ENCODE results near the gene F12.

Gene F12

DNA sequence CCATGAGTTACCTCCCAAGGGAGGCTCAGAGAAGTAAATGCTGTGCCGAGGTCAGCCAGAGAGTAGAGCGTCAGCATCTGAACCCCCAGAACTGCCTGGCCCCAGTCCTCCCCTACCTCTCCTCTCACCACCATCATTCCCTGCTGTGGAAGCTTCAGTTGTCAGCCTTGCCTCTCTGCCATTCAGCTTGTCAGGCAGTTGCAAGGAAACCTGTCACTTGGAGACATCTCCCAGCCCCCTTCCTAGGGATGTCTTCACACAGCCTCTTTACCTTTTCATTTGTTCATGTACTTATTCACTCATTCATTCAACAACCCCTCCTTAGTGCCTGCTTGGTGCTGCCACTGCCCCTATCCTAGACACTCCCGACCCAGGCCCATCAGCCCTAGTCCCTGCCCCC, 49.5 kb downstream of the F12 start:
- H3K9me3 ChIP-seq (ENCODE audit: control insufficient read depth, insufficient read depth, low read depth, low read length) = no peaks in the 10 kb centered on the region
- H3K4me3 ChIP-seq (ENCODE audit: low read depth, low read length) = no peak overlapping the region
- H3K4me1 ChIP-seq (ENCODE audit: control insufficient read depth, insufficient read depth, low read length) = 0 out of 2 replicates have a peak, but pooled peaks cover 2% of the 10 kb centered on the region
- ChIA-PET POLR2A (interaction anchor here (0.6 to 1.3 kb wide), 2 partner anchors 8 to 19 kb away, joined by 3 to 11 read pairs; partner anchors contain the start of gene LMAN2), CTCF (no interaction called here)
- TF ChIP-seq ZNF791 (tag by site-specific recombination; IDR thresholded peaks at IDR 0.05) = no peak
- TF ChIP-seq ZNF394 (tag by site-specific recombination; IDR thresholded peaks at IDR 0.05; ENCODE audit: borderline replicate concordance) = no peak
- no peak for TF ChIP-seq GLI4 (tag by site-specific recombination; IDR thresholded peaks at IDR 0.05)
- no peak for TF ChIP-seq ZSCAN16 (tag by site-specific recombination; IDR thresholded peaks at IDR 0.05)
- TF ChIP-seq ZNF510 (tag by site-specific recombination; IDR thresholded peaks at IDR 0.05; ENCODE audit: insufficient replicate concordance) = no peak
- H3K36me3 ChIP-seq (ENCODE audit: control insufficient read depth in 2 of 2, insufficient read depth in 1 of 2, low read length in 2 of 2) = no peaks in the 10 kb centered on the region
- no peak overlapping the region for H3K27ac ChIP-seq (ENCODE audit: extremely low read depth, low read depth, low read length)

DNA sequence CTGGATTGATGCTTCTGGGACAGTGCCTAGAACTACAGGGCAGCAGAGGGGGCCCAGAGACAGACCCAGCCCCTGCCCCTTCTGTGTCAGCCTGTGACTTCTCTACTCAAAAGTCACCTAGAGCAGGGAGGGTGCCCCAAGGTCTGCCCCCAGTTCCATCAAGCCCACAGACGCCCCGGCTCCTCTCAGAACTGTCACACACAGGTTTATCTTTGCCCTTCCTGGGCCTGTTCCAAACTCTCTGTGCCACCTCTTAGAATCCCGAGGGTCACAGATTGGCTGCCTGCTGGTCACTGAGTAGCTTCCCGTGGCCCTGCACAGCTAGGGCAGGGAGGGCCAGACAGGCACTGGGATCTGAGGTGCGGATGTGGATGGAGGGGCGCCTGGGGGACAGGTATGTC, 49.9 kb downstream of the F12 start:
- POLR2A ChIA-PET = no interaction called here
- H3K27ac ChIP-seq (ENCODE audit: extremely low read depth, low read depth, low read length) = no peak overlapping the region

DNA sequence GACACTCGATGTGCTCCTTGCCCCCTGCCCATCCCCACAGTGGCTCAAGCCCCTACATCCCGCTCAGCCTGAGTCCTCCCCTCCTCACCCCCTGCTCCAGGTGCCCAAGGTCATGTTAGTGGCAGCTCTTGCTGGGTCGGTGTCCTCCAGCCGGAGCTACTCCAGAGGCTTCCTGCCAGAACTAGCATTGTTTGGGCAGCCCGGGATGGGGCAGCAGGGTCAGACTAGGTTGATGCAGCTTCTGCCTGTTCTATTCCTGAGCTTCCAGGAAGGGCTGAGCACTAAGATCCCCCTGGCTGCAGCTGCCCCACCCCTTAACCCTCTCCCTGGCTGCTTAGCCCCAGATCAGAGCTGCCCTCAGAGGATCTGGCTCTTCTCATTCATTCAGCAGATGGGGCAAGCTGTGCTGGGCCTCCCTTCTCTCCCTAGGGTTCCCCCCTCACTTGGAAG, 51.0 kb downstream of the F12 start:
- ChIA-PET POLR2A (no interaction called here), CTCF (interaction anchor here (0.8 to 1.4 kb wide), 3 partner anchors 9 to 20 kb away, joined by 3 to 4 read pairs (median 3); no protein-coding TSS in a partner anchor)
- Histone ChIP-seq H3K9me3 (ENCODE audit: control insufficient read depth, insufficient read depth, low read depth, low read length) (no peaks in the 10 kb centered on the region), H3K36me3 (ENCODE audit: control insufficient read depth in 2 of 2, insufficient read depth in 1 of 2, low read length in 2 of 2) (no peaks in the 10 kb centered on the region), H3K4me3 (ENCODE audit: low read depth, low read length) (no peak overlapping the region), H3K27ac (ENCODE audit: extremely low read depth, low read depth, low read length) (no peak overlapping the region), H3K4me1 (ENCODE audit: control insufficient read depth, insufficient read depth, low read length) (0 out of 2 replicates have a peak, but pooled peaks cover 2% of the 10 kb centered on the region)
- TF ChIP-seq PRDM10 (tag by site-specific recombination; IDR thresholded peaks at IDR 0.05) (peak; percentile 86), ZNF138 (tag by site-specific recombination; IDR thresholded peaks at IDR 0.05; ENCODE audit: borderline replicate concordance) (no peak), ZNF629 (tag by site-specific recombination; IDR thresholded peaks at IDR 0.05) (no peak)
- TF ChIP-seq, protein P1, sequence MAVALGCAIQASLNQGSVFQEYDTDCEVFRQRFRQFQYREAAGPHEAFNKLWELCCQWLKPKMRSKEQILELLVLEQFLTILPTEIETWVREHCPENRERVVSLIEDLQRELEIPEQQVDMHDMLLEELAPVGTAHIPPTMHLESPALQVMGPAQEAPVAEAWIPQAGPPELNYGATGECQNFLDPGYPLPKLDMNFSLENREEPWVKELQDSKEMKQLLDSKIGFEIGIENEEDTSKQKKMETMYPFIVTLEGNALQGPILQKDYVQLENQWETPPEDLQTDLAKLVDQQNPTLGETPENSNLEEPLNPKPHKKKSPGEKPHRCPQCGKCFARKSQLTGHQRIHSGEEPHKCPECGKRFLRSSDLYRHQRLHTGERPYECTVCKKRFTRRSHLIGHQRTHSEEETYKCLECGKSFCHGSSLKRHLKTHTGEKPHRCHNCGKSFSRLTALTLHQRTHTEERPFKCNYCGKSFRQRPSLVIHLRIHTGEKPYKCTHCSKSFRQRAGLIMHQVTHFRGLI (tag by site-specific recombination; IDR thresholded peaks at IDR 0.05) = no peak

More for the DNA sequence above, 49.9 kb downstream of the F12 start:
- Histone ChIP-seq H3K4me3 (ENCODE audit: low read depth, low read length) (no peak overlapping the region), H3K9me3 (ENCODE audit: control insufficient read depth, insufficient read depth, low read depth, low read length) (no peaks in the 10 kb centered on the region), H3K36me3 (ENCODE audit: control insufficient read depth in 2 of 2, insufficient read depth in 1 of 2, low read length in 2 of 2) (no peaks in the 10 kb centered on the region), H3K4me1 (ENCODE audit: control insufficient read depth, insufficient read depth, low read length) (0 out of 2 replicates have a peak, but pooled peaks cover 2% of the 10 kb centered on the region)
- no peak for TF ChIP-seq ZNF544 (tag by site-specific recombination; IDR thresholded peaks at IDR 0.05)
- TF ChIP-seq ZIC2 (tag by site-specific recombination; IDR thresholded peaks at IDR 0.05) = peak; percentile 57
- no peak for TF ChIP-seq ZSCAN16 (tag by site-specific recombination; IDR thresholded peaks at IDR 0.05)
- no peak for TF ChIP-seq ZNF488 (tag by site-specific recombination; IDR thresholded peaks at IDR 0.05)
- TF ChIP-seq ZSCAN23 (tag by site-specific recombination; IDR thresholded peaks at IDR 0.05) = no peak
- CTCF ChIA-PET = interaction anchor here (0.9 kb wide), 1 partner anchor 11 kb away, joined by 3 read pairs; no protein-coding TSS in a partner anchor

All from HEK293 (cell line).